Measurements from ENCODE around the gene ROR2. TPM values are rescaled to one million over a fixed set of nuclear protein-coding genes. Genes with fewer than 3 reads are reported as not detected.

Gene ROR2
- total RNA-seq, 4 donors from 2014 or later = 0.70 to 9.9 (median 4.1) TPM

DNA sequence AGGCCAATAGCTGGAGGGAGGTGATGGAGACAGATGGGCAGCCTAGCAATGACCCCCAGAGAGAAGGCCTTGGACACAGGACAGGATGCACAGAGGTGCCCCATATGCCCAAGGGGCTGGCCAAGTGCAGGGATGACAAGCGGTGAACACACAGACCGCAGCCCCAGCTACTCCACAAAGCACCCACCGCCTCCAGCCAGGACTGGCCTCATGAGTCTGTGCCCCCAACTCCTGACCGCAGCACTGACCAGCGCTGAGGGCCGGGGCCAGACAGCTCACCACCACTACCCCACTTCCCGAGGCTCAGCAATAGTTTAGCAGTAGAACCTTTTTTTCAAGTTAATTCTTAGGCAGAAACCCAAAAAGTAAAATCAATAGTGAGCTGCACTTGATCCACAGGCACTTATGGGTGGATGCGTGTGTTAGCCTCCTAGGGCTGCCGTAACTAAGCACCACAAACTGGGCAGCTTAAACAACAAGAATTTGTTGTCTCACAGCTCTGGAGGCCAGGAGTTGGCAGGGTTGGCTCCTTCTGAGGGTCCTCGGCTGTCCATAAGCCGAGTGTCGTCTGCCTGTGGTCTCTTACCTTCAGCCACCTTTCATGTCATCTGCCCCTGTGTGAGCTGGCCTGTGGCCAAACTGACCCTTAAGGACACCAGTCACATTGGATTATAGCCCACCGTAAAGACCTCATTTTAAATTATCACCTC lies 14.1 kb downstream of the ROR2 start:
- DNase-seq = peak in 1 of 3 donors; percentile 36
- H3K27ac ChIP-seq = peak overlapping the region in 1 of 4 donors; percentile 53

DNA sequence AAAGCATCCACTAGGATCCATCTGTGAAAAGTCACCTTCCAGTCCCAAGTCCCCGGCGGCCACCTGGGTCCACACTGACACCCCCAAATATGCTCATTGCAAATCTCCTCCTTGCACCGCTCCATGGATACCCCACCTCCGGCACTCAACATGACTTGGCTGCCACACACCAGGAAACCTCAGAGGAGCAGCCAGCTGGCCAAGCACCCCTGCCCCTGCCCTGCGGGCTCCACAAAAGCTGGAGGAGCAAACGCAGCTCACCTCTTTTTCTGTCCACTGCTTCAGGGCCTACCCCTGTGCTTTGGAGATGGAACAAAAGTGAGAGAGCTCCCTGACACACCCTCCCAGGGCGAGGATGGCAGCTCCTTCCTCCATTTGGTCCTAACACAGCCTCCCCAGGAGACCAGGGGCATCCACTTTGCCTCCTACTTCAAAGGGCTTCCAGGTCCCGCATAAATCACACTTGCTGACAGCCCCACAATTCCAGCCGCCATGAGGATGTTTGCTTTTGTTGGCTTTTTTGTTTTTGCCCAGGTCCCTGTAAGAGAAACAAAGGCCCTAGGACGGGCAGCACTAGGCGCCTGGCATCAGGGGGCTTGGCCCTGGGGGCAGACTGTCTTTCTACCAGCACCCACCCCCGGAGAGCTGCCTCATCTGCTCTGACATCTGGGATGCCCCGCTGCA lies 14.8 kb downstream of the ROR2 start:
- Histone ChIP-seq H3K36me3 (no peaks in the 10 kb centered on the region), H3K27me3 (no peaks in the 10 kb centered on the region), H3K4me3 (no peak overlapping the region), H3K9me3 (peaks cover 0 to 12% (median 0%) of the 10 kb centered on the region in 4 donors), H3K27ac (peak overlapping the region in 1 of 4 donors; percentile 53), H3K4me1 (no peaks in the 10 kb centered on the region)
- no peak for TF ChIP-seq POLR2A (IDR thresholded peaks at IDR 0.05)
- TF ChIP-seq, protein P1, sequence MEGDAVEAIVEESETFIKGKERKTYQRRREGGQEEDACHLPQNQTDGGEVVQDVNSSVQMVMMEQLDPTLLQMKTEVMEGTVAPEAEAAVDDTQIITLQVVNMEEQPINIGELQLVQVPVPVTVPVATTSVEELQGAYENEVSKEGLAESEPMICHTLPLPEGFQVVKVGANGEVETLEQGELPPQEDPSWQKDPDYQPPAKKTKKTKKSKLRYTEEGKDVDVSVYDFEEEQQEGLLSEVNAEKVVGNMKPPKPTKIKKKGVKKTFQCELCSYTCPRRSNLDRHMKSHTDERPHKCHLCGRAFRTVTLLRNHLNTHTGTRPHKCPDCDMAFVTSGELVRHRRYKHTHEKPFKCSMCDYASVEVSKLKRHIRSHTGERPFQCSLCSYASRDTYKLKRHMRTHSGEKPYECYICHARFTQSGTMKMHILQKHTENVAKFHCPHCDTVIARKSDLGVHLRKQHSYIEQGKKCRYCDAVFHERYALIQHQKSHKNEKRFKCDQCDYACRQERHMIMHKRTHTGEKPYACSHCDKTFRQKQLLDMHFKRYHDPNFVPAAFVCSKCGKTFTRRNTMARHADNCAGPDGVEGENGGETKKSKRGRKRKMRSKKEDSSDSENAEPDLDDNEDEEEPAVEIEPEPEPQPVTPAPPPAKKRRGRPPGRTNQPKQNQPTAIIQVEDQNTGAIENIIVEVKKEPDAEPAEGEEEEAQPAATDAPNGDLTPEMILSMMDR (IDR thresholded peaks at IDR 0.05) = no peak
- DNase-seq = peak in 1 of 3 donors; percentile 33

More for the DNA sequence above, 14.1 kb downstream of the ROR2 start:
- TF ChIP-seq POLR2A (IDR thresholded peaks at IDR 0.05) = no peak
- TF ChIP-seq, protein P1 (IDR thresholded peaks at IDR 0.05) = no peak
- Histone ChIP-seq H3K9me3 (peaks cover 0 to 7% (median 0%) of the 10 kb centered on the region in 4 donors), H3K27me3 (no peaks in the 10 kb centered on the region), H3K4me1 (no peaks in the 10 kb centered on the region), H3K4me3 (no peak overlapping the region), H3K36me3 (no peaks in the 10 kb centered on the region)

DNA sequence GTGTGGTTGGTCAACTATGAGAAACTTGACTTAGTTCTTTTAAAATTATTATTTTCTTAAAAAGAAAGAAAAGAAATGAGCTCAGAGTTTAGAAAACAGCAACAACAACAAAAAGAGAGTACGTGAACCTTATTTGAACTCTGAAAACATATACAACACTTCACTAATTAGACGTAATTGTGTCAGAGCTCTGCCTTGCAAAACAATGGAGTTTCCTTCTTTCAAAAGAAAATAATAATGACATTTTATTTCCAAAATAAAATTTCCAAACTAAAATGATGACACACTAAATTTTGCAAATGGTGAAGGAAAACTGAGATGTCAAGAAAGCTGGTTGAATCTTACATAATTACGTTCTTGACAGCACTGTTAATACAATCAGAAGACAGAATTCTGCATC lies 15.4 kb downstream of the ROR2 start:
- peak overlapping the region in 1 of 4 donors; percentile 53 for H3K27ac ChIP-seq
- H3K36me3 ChIP-seq = no peaks in the 10 kb centered on the region
- no peaks in the 10 kb centered on the region for H3K4me1 ChIP-seq
- TF ChIP-seq, protein P1 (IDR thresholded peaks at IDR 0.05) = no peak
- H3K27me3 ChIP-seq = no peaks in the 10 kb centered on the region
- peaks cover 0 to 18% (median 0%) of the 10 kb centered on the region in 4 donors for H3K9me3 ChIP-seq
- H3K4me3 ChIP-seq = no peak overlapping the region
- no peak for DNase-seq

DNA sequence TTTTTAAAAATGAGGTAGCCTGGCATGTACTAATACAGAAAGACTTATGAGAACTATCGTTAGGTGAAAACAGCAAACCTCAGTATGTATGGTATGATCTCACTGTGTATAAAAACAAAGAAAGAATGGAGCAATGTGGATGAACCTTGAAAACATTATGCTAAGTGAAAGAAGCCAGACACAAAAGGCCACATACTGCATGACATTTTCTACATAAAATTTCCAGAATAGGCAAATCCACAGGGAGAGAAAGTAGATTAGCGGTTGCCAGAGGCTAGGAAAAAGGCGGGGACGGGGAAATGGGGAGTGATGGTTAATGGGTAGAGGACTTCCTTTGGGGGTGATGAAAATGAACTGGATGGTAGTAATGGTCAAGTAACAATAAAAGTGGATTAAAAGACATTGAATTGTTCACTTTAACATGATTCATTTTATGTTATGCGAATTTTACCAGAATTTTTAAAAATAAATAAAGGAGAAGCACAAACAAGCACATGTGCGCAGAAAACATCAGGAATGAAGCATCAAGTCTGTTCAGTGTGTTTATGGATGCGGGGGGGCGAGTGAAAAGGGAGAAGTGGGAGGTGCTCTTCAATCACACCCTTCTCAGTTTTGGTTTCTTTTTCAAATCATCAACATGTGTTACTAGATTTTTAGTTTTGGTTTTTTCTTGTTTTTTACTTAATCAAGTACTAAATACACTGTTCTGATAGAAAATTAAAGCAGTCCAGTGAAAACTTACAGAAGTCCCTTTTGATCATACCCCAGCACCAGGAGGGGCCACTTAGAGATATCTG lies 16.3 kb downstream of the ROR2 start:
- peak overlapping the region in 1 of 4 donors; percentile 53 for H3K27ac ChIP-seq
- peaks cover 0 to 20% (median 0%) of the 10 kb centered on the region in 4 donors for H3K9me3 ChIP-seq
- TF ChIP-seq, protein P1 (IDR thresholded peaks at IDR 0.05) = no peak
- no peak for TF ChIP-seq POLR2A (IDR thresholded peaks at IDR 0.05)
- H3K4me1 ChIP-seq = no peaks in the 10 kb centered on the region
- H3K36me3 ChIP-seq = no peaks in the 10 kb centered on the region
- H3K4me3 ChIP-seq = no peak overlapping the region
- DNase-seq = peak in 1 of 3 donors; percentile 26
- no peaks in the 10 kb centered on the region for H3K27me3 ChIP-seq

DNA sequence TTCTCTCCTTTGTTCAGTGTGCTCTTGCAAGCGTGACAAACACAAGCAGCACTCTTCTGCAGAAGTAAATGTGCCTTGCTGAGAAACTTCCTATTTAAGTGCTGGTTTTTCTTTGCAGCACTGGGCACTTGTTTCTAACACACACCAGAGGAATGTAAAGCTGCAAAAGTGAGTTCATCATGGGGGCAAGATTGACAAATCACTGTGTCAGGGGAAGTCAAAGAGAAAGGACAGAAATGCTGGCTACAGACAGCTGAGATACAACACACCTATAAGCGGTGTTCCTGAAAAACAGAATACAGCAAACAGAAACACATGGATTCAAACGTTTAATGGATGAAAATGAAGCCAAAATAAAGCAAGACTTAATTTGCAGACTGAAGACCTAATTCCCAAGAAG lies 19.6 kb downstream of the ROR2 start:
- TF ChIP-seq POLR2A (IDR thresholded peaks at IDR 0.05) = no peak
- TF ChIP-seq, protein P1 (IDR thresholded peaks at IDR 0.05) = no peak
- Histone ChIP-seq H3K4me3 (no peak overlapping the region), H3K9me3 (peaks cover 0 to 20% (median 0%) of the 10 kb centered on the region in 4 donors), H3K4me1 (no peaks in the 10 kb centered on the region), H3K27me3 (no peaks in the 10 kb centered on the region), H3K36me3 (no peaks in the 10 kb centered on the region), H3K27ac (no peak overlapping the region)
- DNase-seq = no peak

Measured in Peyer's patch (tissue), 4 donors.